HG03175 (cell line): ENCODE data around the gene DLL3.

Experiments
- ATAC-seq: cut with Tn5 transposase; IDR thresholded peaks from one replicate; pipeline ENCODE4 v1.9.1; 2021; ENCODE audit warnings: mild to moderate bottlenecking, moderate library complexity; ENCODE audit not compliant: unreplicated experiment

DLL3 gene

DNA sequence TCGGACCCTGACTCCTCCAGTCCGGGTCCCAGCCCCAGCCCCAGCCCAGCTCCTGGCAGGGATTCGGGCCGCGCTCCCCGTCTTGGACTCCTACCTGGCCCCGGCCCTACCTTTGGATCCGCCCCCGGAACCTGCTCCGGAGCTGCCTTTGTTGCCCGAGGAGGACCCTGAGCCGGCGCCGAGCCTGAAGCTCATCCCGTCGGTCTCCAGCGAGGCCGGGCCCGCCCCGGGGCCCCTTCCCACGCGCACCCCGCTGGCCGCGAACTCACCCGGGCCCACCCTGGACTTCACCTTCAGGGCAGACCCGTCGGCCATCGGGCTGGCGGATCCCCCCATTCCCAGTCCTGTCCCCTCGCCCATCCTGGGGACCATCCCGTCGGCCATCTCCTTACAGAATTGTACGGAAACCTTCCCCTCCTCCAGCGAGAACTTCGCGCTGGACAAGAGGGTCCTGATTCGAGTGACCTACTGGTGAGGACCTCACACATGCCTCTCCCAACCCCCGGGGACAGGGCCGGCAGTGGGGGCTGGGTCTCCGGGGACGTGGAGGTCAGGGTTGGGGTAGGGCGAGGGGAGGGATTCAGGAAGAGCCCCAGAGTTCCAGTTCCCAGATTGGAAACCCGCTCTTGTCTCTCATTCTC lies 16.9 kb downstream of the DLL3 start:
- no peak for ATAC-seq

DNA sequence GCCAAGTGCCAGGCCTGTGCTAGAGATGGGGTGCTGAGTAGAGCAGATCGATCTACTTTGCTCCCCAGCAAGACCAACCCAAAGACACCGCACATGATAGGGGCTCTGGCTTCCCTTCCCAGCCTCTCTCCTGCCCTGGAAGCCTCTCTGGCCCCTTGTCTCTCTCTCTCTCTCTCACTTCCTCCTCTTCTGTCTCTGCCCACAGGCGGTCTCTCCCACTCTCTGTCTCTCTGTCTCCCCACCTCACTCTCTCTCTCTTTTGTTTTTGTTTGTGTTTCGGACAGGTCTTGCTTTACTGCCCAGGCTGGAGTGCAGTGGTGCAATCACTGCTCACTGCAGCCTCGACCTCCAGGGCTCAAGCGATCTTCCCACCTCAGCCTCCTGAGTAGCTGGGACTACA lies 17.5 kb downstream of the DLL3 start:
- ATAC-seq: no peak

DNA sequence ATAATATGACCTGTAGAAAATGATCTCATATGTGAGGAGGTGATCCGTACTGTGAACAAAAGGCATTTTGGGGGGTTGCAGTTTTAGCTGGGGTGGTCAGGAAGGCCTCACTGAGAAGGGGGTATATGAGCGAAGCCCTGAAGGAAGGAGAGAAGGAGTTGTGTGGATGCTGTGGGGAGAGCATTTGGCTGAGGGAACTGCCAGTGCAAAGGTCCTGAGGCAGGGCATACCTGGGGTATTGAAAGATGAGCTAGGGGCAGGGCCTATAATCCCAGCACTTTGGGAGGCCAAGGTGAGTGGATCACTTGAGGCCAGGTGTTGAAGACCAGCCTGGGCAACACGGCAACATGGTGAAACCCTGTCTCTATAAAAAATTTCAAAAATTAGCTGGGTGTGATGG lies 18.7 kb downstream of the DLL3 start:
- no peak for ATAC-seq

DNA sequence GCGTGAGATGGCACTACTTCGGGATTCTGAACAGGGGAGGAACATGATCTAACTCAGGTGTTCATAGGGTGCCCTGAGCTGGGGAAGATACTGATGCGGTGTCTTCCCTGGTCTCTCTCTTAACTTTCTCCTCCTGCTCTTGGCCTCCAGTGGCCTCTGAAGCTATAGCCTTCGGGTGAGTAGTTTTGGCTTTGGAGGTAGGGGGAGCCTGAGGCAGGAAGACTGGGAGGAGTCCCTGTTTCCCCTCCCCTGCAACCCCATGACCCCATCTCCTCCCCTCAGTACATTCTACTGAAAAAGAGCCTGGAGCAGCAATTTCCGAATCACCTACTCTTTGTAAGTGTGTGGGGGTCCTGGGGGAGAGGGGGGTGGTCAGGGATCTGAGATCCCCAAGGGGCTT lies 19.7 kb downstream of the DLL3 start:
- no peak for ATAC-seq

DNA sequence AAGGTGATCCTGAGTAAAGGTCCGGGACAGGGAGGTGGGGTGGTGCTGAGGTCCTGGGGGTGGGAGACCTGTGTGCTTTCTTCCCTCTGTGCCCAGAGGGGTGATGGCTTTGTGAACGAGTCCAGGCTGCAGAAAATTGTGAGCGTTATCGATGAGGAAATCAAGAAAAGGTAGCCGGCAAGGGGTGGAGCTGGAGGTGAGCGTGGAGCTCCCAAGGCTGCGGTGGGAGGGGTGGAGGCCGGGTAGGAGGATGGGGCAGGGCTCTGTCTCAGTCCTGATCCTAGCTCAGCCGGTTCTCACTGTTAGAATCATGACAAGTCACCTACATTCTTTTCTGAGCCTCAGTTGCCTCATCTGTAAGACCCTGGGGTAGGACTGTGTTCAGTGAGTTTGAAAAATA lies 20.2 kb downstream of the DLL3 start:
- no peak for ATAC-seq

DNA sequence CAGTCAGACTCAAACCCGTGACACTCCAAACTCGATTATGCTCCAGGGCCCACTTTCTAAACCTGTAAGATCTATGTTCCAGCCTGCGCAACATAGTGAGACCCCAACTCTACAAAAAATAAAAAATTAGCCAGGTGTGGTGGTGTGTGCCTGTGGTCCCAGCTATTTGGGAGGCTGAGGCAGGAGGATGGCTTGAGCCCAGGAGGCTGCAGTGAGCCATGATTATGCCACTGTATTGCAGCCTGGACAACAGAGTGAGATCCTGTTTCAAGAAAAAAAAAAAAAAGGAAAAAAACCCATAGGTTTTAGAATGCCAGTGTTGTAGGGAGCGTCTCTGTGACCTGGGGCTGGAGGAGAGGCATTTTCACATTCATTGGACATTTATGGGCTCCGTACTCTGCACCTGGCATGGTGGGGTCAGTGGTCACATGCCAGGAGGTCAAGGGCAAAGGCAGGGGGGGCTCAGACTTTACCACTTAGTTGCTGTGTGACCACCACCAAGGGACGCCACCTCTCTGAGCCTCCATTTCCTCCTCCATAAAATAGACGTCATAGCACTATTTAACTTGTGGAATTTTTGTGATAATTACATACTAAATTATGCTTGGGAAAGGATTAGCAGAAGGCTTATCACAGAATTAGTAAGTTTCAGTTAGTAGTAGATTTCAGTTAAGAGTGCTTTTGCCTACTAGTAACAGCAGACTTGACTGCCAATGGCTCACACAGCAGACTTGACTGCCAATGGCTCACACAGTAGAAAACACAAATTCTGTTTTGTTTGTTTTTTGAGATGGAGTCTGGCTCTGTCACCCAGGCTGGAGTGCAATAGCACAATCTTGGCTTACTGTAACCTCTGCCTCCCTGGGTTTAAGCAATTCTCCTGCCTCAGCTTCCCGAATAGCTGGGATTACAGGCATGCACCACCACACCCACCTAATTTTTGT lies 22.1 kb downstream of the DLL3 start:
- ATAC-seq: no peak

DNA sequence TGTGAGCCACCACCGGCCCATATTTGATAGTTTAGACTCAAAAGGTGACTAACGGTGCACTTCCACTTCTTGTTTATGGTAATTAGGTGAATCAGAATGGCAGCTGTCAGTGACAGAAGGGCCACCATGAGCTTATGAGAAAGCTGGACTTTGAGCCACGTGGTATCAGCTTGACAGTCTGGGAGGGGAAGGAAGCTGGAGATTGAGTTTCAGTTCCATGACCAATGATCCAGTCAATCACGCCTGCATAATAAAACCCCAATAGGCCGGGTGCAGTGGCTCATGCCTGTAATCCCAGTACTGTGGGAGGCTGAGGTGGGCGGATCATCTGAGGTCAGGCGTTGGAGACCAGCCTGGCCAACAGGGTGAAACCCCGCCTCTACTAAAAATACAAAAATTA lies 25.7 kb downstream of the DLL3 start:
- no peak for ATAC-seq

DNA sequence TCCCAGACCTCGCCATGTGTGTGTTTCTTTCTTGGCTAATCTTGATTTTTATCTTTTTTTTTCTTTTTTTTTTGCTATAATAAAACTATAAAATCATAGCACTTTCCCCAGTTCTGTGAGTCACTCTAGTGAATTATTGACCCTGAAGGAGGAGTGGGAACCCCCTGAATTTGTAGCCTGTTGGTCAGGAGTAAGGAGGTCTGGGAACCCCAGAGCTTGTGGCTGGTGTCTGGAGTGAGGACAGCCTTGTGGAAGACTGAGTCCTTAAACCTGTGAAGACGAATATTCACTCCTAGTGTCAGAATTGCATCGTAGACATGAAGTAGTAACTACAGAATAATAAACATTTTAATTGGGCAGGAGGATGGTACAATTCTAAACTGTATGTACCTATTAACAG lies 26.5 kb downstream of the DLL3 start:
- ATAC-seq: no peak

DNA sequence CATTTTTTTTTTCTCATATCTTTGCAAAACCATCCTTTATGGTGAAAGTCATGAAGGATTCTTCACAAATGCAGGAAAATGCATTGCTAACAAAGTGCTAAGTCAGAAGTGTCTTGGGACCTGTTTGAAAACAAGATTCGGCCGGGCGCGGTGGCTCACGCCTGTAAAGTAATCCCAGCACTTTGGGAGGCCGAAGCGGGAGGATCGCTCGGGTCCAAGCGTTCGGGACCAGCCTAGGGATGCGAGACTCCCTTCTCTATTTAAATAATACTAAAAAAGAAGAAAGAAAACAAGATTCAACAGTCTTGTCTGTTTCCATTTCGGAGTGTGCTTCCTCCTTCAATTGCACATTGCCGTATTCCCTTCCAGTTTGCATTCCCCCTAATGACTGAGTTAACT lies 33.1 kb downstream of the DLL3 start:
- no peak for ATAC-seq

DNA sequence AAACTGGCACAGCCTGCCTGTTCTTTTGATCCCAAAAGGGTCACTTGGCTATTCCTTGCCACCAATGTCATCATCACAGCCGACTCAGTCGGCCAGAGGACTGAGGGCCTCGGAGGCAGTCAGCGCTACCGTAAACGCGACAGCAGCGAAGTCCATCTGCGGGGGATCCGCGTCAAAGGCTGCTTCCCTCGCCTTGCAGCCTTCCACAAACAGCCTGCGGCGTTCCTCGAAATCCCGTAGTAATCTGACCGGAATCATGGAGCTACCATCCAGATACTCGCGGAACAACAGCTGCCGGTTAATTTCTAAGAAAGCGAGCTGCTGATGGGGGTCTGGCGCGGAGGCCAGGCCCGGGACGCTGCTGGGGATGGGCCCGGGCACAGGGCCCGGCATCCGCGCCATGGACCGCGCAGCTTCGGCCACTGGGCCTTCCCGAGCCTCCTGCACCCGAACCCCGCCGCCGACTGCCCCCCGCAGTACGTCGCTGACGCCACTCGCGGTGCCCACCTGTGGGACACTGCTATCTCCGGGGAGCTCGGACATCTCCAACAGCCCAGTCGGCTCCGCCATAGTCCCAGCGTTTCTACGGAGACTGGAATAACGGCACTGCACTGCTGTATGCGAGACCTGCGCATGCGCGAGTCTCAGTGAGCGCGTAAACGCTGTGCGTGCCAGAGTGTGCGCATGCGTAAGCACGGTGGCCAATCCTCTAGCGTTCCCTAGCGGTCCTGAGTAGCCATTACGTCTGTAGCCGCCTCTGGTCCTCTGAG lies 33.7 kb downstream of the DLL3 start, which contains the start of gene EID2B:
EID2B (minus strand) TSS at position 620 of the 770 bp plus-strand sequence; CDS start at position 570, 50 bp downstream.
- peak; percentile 88 for ATAC-seq

DNA sequence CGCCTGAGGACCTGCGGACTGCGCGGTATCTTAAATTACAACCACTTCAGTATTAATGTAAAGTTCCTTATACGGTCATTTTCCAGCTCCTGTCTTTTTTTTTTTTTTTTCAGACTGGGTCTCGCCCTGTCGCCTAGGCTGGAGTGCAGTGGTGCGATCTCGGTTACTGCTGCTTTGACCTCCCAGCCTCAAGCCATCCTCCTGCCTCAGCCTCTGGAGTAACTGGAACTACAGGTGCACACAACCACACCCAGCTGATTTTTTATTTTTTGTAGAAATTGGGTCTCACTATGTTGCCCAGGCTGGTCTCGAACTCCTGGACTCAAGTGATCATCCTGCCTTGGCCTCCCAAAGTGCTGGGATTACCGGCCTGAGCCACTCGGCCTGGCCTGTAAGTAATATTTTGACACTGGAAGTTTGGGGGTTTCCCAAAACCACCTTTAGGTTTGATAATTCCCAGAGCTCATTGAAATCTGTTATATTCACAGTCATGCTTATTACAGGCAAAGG lies 34.3 kb downstream of the DLL3 start:
- peak; percentile 4 for ATAC-seq

DNA sequence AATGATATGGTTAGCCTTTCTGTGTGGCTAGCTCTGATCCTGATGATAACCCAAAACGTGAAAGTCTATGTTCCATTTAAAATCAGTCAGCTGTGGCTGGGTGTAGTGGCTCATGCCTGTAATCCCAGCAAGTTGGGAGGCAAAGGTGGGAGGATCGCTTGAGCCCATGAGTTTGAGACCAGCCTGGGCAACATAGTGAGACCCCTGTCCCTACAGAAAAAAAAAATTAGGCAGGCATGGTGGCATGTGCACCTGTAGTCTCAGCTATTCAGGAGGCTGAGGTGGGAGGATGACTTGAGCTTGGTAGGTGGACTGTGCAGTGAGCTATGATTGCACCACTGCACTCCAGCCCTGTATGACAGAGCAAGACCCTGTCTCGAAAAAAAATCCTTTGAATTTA lies 35.0 kb downstream of the DLL3 start:
- ATAC-seq: no peak

DNA sequence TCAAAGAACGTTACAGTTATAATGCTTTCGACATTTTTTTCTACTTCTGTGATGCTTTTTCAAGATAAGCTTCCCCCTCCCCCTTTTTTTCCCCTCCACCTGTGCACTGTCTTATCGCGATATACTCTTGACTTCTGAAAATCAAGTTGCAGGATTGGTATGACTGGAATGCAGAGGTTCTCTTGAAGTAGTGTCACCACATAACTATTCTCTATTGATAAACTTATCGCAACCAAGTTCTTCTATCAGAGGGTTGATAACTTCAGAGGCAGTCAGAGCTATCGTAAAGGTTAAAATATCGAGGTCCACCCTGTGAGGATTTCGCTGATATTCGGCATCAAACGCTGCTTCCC lies 40.4 kb downstream of the DLL3 start:
- ATAC-seq: no peak

DNA sequence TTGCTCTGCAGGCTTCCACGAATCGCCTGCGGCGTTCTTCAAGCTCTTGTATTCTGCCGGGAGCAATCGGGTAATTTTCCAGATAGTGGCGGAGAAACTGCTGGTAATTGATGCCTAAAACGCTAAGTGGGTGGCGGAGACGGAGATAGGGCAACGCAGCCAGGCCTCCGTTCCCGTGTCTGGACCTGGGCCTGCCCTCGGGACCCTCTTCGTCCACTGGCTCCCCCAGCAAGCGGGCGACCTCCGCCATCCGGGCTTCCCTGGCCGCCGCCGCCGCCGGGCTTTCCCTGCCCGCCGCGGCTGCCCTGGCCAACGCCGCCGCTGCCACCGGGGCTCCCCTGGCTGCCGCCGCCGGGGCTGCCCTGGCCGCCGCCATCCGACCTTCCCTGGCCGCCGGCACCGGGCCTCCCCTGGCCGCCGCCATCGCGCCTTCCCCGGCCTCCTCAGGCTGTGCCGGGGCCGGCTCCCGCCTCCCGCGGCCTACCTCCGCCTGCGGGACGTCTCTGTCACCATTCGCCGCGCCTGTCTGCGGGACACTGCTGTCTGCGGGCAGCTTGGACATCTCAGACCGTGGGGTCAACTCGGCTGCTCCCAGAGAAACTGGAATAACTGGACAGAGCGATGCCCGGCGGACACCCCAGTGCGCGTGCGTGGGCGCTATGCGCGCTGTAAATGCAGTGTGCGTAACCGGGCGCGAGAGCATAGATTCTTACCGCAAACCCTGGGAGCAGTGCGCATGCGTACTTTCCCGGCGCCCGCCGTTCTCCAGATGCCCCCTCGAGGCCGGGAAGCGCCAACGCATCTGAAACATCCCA lies 41.0 kb downstream of the DLL3 start, which contains the start of gene EID2:
EID2 (minus strand) TSS at position 644 of the 815 bp plus-strand sequence; CDS start at position 562, 82 bp downstream.
- ATAC-seq: peak; percentile 91

DNA sequence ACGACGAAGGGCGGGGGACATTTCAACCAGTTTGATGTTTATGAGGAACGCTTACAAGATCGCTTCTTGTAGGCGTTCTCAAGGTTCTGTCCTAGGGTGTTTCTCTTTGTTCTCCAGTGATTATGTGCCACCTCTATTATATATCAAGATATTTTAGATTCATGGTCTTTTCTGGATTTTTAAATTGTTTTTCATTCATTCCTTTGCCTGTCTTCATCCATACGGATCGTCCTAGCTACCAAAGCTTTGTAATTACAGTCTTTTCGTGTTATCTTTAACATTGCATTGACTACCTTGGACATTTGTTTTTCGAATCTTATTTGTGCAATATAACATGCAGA lies 41.6 kb downstream of the DLL3 start:
- ATAC-seq: no peak

DNA sequence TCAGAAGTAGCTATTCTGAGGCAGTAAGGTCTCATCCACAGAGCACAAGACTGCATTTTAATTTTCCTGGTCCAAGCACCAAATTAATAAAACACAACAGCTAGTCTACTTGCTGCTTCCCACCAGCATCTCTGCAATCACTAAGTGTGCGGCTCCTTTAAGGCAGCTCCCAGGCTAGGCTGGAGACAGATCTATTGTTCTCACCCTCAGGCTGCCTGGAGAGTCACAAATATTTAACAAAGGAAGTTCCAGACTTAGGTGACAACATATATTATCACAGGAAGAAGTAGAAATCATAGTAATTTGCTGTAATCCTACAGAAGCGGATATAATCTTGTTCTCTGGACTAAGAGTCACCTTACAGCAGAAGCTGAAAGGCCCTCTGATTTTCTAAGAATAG lies 43.5 kb downstream of the DLL3 start:
- ATAC-seq: no peak

DNA sequence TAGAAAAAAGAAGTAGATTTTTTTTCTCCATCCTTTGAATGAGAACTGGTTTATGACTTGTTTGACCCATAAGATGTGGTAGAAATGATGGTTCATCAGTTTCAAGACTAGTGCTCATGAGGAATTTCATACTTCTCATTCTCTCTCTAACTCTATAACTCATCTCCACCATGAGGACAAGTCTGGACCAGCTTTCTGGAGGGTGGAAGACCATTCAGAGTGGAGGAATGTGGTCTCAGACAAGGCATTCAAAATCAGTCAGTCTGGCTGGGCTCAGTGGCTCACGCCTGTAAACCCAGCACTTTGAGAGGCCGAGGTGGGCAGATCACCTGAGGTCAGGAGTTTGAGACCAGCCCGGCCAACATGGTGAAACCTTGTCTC lies 44.7 kb downstream of the DLL3 start:
- no peak for ATAC-seq

DNA sequence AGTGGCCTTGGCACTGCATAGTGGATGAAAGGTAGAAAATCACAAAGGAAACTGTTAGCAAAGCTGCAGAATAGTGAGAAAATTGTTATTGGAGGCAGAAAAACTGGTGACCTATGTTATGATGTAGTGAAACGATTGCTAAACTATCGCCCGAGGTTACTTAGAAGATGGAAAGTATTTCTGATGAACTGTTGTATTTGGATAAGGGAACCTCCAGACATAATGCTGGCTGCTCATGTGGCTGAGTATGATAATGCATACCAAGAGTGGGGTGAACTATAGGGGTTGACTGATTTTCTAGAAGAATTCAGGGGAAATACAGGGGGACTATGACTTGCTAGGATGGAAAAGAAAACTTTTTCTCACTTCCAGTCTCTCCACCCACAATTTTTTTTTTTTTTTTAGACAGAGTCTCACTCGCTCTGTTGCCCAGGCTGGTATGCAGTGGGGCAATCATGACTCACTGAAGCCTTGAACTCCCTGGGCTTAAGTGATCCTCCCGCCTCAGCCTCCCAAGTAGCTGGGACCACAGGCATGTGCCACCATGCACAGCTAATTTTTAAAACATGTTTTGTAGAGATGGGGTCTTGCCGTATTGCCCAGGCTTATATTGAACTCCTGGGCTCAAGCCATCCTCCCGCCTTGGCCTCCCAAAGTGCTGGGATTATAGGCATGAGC lies 45.6 kb downstream of the DLL3 start:
- ATAC-seq: no peak

DNA sequence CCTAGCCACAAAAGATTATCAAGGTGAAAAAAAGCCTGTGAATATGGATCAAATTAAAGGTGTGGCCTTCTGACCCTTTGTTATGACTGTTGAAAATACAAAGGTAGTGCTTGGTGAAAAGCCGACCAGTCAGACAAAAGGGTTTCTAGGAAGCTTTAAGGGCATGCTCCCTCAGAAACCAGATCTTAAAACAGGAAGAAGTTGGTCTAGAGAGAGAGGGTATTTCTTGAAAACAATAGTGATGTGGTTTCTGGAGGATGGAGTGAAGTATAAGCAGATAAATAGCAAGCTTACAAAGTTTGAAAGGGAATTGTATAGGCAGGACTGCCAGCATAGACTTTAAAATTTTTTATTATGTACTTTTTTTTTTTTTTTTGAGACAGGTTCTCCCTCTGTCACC lies 46.2 kb downstream of the DLL3 start:
- no peak for ATAC-seq

DNA sequence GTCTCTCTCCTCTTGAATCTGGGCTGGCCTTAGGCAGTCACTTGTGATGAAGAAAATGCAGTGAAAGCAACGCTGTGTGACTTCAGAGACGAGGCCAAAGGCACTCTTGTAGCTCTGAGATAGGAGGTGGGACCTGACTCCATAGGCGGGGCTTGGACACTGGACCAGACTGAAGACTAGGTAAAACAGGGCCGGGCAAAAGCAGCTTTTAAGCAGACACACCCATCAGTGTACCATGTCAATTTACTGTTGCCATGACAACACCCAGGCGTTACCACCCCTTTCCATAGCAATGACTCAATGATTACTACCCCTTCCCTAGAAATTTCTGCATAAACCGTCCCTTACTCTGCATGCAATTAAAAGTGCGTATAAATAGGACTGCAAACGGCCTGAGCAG lies 47.9 kb downstream of the DLL3 start:
- no peak for ATAC-seq
